HG03135 (cell line): Measurements from ENCODE around the gene NADSYN1.
"Not testable (repeated sequence)": the region's sequence is repeated elsewhere in the genome, so short reads cannot be mapped to it uniquely, and the experiment has no call there.

Experiments
- ATAC-seq: cut with Tn5 transposase; IDR thresholded peaks from one replicate; pipeline ENCODE4 v1.9.1; 2021; ENCODE audit warnings: mild to moderate bottlenecking, moderate library complexity; ENCODE audit not compliant: unreplicated experiment

NADSYN1 gene

GRCh38 chr11:71453037-71453917 is at the start of gene NADSYN1:
TSS of gene NADSYN1 (plus strand) at chr11:71453203. CDS start at chr11:71453297, 94 bp downstream.
- ATAC-seq = peak; percentile 49

- ATAC-seq = no peak
Observed at GRCh38 chr11:71404209-71404608, 48.8 kb upstream of the NADSYN1 start.

- no peak for ATAC-seq
Observed at GRCh38 chr11:71406681-71407080, 46.3 kb upstream of the NADSYN1 start.

- ATAC-seq = no peak
Observed at GRCh38 chr11:71407356-71407755, 45.6 kb upstream of the NADSYN1 start.

GRCh38 chr11:71408826-71409225 is 44.2 kb upstream of the NADSYN1 start:
- no peak for ATAC-seq

- no peak for ATAC-seq
Observed at GRCh38 chr11:71410363-71410966, 42.5 kb upstream of the NADSYN1 start.

- ATAC-seq = no peak
Observed at GRCh38 chr11:71414645-71415044, 38.4 kb upstream of the NADSYN1 start.

- peak; percentile 73 for ATAC-seq
Observed at GRCh38 chr11:71418643-71419042, 34.4 kb upstream of the NADSYN1 start.

- ATAC-seq = no peak
Observed at GRCh38 chr11:71420455-71421241, 32.4 kb upstream of the NADSYN1 start.

GRCh38 chr11:71421392-71421950 is 31.5 kb upstream of the NADSYN1 start:
- no peak for ATAC-seq

GRCh38 chr11:71422318-71422717 is 30.7 kb upstream of the NADSYN1 start:
- ATAC-seq = not testable (repeated sequence)

GRCh38 chr11:71423181-71423790 is 29.7 kb upstream of the NADSYN1 start:
- ATAC-seq = no peak

GRCh38 chr11:71425409-71425808 is 27.6 kb upstream of the NADSYN1 start:
- ATAC-seq = no peak

GRCh38 chr11:71425860-71426259 is 27.1 kb upstream of the NADSYN1 start:
- no peak for ATAC-seq

- no peak for ATAC-seq
Observed at GRCh38 chr11:71426413-71426812, 26.6 kb upstream of the NADSYN1 start.

GRCh38 chr11:71428861-71429435 is 24.1 kb upstream of the NADSYN1 start:
- ATAC-seq = no peak

GRCh38 chr11:71429701-71430100 is 23.3 kb upstream of the NADSYN1 start:
- no peak for ATAC-seq

GRCh38 chr11:71430166-71430565 is 22.8 kb upstream of the NADSYN1 start:
- ATAC-seq = no peak

- no peak for ATAC-seq
Observed at GRCh38 chr11:71431271-71431670, 21.7 kb upstream of the NADSYN1 start.
